ENCODE data around the gene STAT5B. TPM values are rescaled to one million over a fixed set of nuclear protein-coding genes. Genes with fewer than 3 reads are reported as not detected.
A peak's percentile ranks its signal among the peaks of the same experiment; 100 is the strongest.

The STAT5B gene
- total and polyA plus RNA-seq, 4 experiments from 2014 or later: 91.3 to 261 (median 195) TPM

DNA sequence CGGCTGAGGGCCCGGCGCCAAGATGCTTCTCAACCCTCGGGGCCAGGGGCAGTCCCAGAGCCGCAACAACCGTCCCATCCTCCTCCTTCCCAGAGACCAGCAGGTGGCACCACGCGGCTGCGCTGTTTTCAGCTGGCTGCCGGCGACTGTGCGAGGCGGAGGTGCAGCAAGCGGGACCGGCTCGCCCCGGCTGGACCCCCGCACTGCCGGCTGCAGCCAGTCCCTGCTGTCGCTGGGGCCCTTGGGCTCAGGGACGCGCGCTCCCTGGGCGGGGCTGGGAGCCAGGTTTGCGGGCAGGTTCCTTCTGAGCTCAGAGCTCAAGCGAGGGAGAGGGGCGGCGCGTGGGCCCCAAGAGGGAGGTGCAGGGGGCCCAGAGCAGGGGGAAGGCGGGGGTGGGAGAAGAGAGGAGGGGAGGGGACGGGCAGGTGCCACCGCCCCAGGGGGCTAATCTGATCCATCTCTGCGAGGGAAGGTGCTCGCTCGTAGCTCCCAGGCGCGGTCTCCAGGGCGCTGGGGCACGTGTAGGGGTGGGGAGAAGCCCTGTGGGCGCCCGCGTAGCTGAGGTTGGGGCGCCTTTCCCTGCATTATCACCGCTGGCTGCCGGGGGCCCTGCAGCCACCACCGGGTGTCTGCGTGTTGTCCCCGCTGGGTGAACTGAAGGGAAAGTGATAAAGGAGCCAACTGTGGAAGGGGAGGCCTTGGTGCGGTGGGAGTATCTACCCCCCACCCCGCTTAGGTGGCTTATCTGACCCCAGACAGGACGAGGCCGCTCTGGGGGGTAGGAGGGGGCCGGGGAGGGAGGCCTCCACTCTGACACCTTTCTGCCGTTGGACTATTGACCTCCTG lies 36.3 kb upstream of the STAT5B start:
- Mint-ChIP-seq H3K9me3 (peaks cover 0 to 5% (median 0%) of the 10 kb centered on the region in 8 donors), H3K4me3 (peak overlapping the region; percentile 37 to 80 (median 70)), H3K27ac (peak overlapping the region; percentile 75 to 89 (median 86)), H3K27me3 (no peaks in the 10 kb centered on the region), H3K36me3 (peaks cover 16 to 69% of the 10 kb centered on the region in 2 donors), H3K4me1 (peaks cover 40 to 75% (median 53%) of the 10 kb centered on the region in 4 donors)
- POLR2A ChIA-PET (ENCODE audit: partially characterized antibody): interaction anchor here (0.6 to 10.0 kb wide), 17 partner anchors 8 to 296 kb away, joined by 3 to 59 read pairs (median 7); partner anchors contain the start of genes GHDC, STAT3, STAT5A and STAT5B
- H3K9me3 ChIP-seq (ENCODE audit: control insufficient read depth in 1 of 2, low read length in 2 of 2): no peaks in the 10 kb centered on the region
- peaks cover 70% of the 10 kb centered on the region for H3K4me1 ChIP-seq (ENCODE audit: insufficient read depth, low read length)
- peaks cover 48% of the 10 kb centered on the region for H3K36me3 ChIP-seq (ENCODE audit: insufficient read depth, low read length)
- peak; percentile 69 to 80 (median 73) for DNase-seq
- CTCF ChIA-PET (ENCODE audit: partially characterized antibody): interaction anchor here (0.6 to 21.6 kb wide), 28 partner anchors 8 to 998 kb away, joined by 3 to 504 read pairs (median 4); partner anchors contain the start of genes CAVIN1, GHDC, STAT3 and STAT5A
- peak overlapping the region in 1 of 2 donors; percentile 11 for H3K4me3 ChIP-seq (ENCODE audit: low read length in 2 of 2)
- H3K27ac ChIP-seq (ENCODE audit: low read depth, low read length): peak overlapping the region; percentile 46
- no peaks in the 10 kb centered on the region for H3K27me3 ChIP-seq (ENCODE audit: insufficient read depth, low read length)
- intact Hi-C loops (cut with micrococcal nuclease): loop anchor here (1.0 to 5.0 kb wide), 3 partner anchors 10 to 90 kb away; partner anchors contain the start of gene STAT5B

DNA sequence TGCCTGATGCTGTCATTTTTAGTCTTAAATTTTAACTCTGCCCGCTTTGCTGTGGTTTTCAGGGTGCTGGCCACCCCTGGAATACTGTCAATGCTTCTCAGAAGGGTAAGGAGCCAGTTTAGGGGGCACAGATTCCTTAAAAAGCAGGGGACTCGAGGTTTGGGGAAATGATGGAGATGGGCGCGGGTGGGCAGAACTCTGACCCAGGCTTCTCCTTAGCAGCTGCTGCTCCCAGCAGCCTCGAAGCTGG lies 35.8 kb upstream of the STAT5B start:
- no peaks in the 10 kb centered on the region for H3K27me3 ChIP-seq (ENCODE audit: insufficient read depth, low read length)
- Mint-ChIP-seq H3K4me3 (peak overlapping the region; percentile 36 to 80 (median 56)), H3K27me3 (no peaks in the 10 kb centered on the region), H3K36me3 (peaks cover 15 to 69% of the 10 kb centered on the region in 2 donors), H3K4me1 (peaks cover 38 to 69% (median 51%) of the 10 kb centered on the region in 4 donors), H3K27ac (peak overlapping the region in 6 of 7 donors; percentile 82 to 89 (median 87)), H3K9me3 (peaks cover 0 to 5% (median 0%) of the 10 kb centered on the region in 8 donors)
- POLR2A ChIA-PET (ENCODE audit: partially characterized antibody): interaction anchor here (0.7 to 10.0 kb wide), 16 partner anchors 9 to 243 kb away, joined by 3 to 59 read pairs (median 7); partner anchors contain the start of genes GHDC, NAGLU, STAT3 and STAT5A
- peak overlapping the region in 1 of 2 donors; percentile 11 for H3K4me3 ChIP-seq (ENCODE audit: low read length in 2 of 2)
- DNase-seq: no peak
- H3K27ac ChIP-seq (ENCODE audit: low read depth, low read length): peak overlapping the region; percentile 46
- H3K36me3 ChIP-seq (ENCODE audit: insufficient read depth, low read length): peaks cover 49% of the 10 kb centered on the region
- intact Hi-C loops (cut with micrococcal nuclease): loop anchor here (1.0 to 5.0 kb wide), 3 partner anchors 10 to 90 kb away; partner anchors contain the start of gene STAT5B
- peaks cover 70% of the 10 kb centered on the region for H3K4me1 ChIP-seq (ENCODE audit: insufficient read depth, low read length)
- CTCF ChIA-PET (ENCODE audit: partially characterized antibody): interaction anchor here (0.6 to 21.6 kb wide), 21 partner anchors 7 to 998 kb away, joined by 3 to 504 read pairs (median 6); partner anchors contain the start of genes CAVIN1, STAT3 and STAT5A
- H3K9me3 ChIP-seq (ENCODE audit: control insufficient read depth in 1 of 2, low read length in 2 of 2): no peaks in the 10 kb centered on the region

DNA sequence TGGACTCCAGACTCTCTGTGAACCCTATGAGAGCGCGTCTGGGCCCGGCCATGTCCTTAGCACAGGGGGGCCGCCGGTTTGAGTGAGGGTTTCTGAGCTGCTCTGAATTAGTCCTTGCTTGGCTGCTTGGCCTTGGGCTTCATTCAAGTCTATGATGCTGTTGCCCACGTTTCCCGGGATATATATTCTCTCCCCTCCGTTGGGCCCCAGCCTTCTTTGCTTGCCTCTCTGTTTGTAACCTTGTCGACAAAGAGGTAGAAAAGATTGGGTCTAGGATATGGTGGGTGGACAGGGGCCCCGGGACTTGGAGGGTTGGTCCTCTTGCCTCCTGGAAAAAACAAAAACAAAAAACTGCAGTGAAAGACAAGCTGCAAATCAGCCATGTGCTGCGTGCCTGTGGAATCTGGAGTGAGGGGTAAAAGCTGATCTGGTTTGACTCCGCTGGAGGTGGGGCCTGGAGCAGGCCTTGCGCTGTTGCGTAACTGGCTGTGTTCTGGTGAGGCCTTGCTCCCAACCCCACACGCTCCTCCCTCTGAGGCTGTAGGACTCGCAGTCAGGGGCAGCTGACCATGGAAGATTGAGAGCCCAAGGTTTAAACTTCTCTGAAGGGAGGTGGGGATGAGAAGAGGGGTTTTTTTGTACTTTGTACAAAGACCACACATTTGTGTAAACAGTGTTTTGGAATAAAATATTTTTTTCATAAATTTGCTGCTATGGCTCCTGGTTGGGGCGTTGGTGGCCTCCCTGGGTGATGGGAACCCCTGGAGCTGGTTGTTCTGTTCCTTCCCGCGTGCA lies 35.2 kb upstream of the STAT5B start:
- peak overlapping the region; percentile 36 to 80 (median 56) for H3K4me3 Mint-ChIP-seq
- Histone ChIP-seq H3K36me3 (ENCODE audit: insufficient read depth, low read length) (peaks cover 48% of the 10 kb centered on the region), H3K9me3 (ENCODE audit: control insufficient read depth in 1 of 2, low read length in 2 of 2) (no peaks in the 10 kb centered on the region), H3K4me1 (ENCODE audit: insufficient read depth, low read length) (peaks cover 66% of the 10 kb centered on the region), H3K27ac (ENCODE audit: low read depth, low read length) (peak overlapping the region; percentile 4), H3K27me3 (ENCODE audit: insufficient read depth, low read length) (no peaks in the 10 kb centered on the region), H3K4me3 (ENCODE audit: low read length in 2 of 2) (no peak overlapping the region)
- intact Hi-C loops (cut with micrococcal nuclease): loop anchor here (1.0 to 5.0 kb wide), 3 partner anchors 11 to 89 kb away; partner anchors contain the start of gene STAT5B
- peaks cover 0 to 5% (median 0%) of the 10 kb centered on the region in 8 donors for H3K9me3 Mint-ChIP-seq
- ChIA-PET POLR2A (ENCODE audit: partially characterized antibody) (interaction anchor here (0.7 to 10.0 kb wide), 15 partner anchors 8 to 244 kb away, joined by 3 to 59 read pairs (median 7); partner anchors contain the start of genes NAGLU, STAT3, STAT5A and STAT5B), CTCF (ENCODE audit: partially characterized antibody) (interaction anchor here (0.9 to 21.6 kb wide), 16 partner anchors 9 to 216 kb away, joined by 3 to 504 read pairs (median 8); partner anchors contain the start of genes CAVIN1, STAT3 and STAT5A)
- no peaks in the 10 kb centered on the region for H3K27me3 Mint-ChIP-seq
- H3K27ac Mint-ChIP-seq: peak overlapping the region in 6 of 7 donors; percentile 82 to 89 (median 87)
- DNase-seq: no peak
- H3K36me3 Mint-ChIP-seq: peaks cover 13 to 68% of the 10 kb centered on the region in 2 donors
- peaks cover 36 to 64% (median 48%) of the 10 kb centered on the region in 4 donors for H3K4me1 Mint-ChIP-seq

DNA sequence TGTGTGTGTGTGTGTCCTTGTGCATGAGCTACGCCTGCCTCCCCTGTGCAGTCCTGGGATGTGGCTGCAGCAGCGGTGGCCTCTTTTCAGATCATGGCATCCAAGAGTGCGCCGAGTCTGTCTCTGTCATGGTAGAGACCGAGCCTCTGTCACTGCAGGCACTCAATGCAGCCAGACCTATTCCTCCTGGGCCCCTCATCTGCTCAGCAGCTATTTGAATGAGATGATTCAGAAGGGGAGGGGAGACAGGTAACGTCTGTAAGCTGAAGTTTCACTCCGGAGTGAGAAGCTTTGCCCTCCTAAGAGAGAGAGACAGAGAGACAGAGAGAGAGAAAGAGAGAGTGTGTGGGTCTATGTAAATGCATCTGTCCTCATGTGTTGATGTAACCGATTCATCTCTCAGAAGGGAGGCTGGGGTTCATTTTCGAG lies 34.6 kb upstream of the STAT5B start:
- Histone ChIP-seq H3K9me3 (ENCODE audit: control insufficient read depth in 1 of 2, low read length in 2 of 2) (no peaks in the 10 kb centered on the region), H3K27ac (ENCODE audit: low read depth, low read length) (no peak overlapping the region), H3K4me1 (ENCODE audit: insufficient read depth, low read length) (peaks cover 62% of the 10 kb centered on the region), H3K27me3 (ENCODE audit: insufficient read depth, low read length) (no peaks in the 10 kb centered on the region), H3K4me3 (ENCODE audit: low read length in 2 of 2) (no peak overlapping the region), H3K36me3 (ENCODE audit: insufficient read depth, low read length) (peaks cover 53% of the 10 kb centered on the region)
- POLR2A ChIA-PET (ENCODE audit: partially characterized antibody): interaction anchor here (1.1 to 10.0 kb wide), 7 partner anchors 11 to 225 kb away, joined by 3 to 59 read pairs (median 20); partner anchors contain the start of genes NAGLU, STAT3, STAT5A and STAT5B
- peaks cover 38 to 63% (median 49%) of the 10 kb centered on the region in 4 donors for H3K4me1 Mint-ChIP-seq
- peaks cover 19 to 73% of the 10 kb centered on the region in 2 donors for H3K36me3 Mint-ChIP-seq
- peaks cover 0 to 5% (median 0%) of the 10 kb centered on the region in 8 donors for H3K9me3 Mint-ChIP-seq
- intact Hi-C loops (cut with micrococcal nuclease): loop anchor here (5.0 kb wide), 1 partner anchor 34 kb away; the partner anchor contains the start of gene STAT5B
- CTCF ChIA-PET (ENCODE audit: partially characterized antibody): interaction anchor here (0.9 to 21.6 kb wide), 8 partner anchors 12 to 216 kb away, joined by 4 to 504 read pairs (median 15); partner anchors contain the start of genes CAVIN1 and STAT5A
- H3K27me3 Mint-ChIP-seq: no peaks in the 10 kb centered on the region
- peak overlapping the region; percentile 49 to 89 (median 85) for H3K27ac Mint-ChIP-seq
- no peak for DNase-seq
- H3K4me3 Mint-ChIP-seq: peak overlapping the region in 7 of 8 donors; percentile 9 to 80 (median 42)

DNA sequence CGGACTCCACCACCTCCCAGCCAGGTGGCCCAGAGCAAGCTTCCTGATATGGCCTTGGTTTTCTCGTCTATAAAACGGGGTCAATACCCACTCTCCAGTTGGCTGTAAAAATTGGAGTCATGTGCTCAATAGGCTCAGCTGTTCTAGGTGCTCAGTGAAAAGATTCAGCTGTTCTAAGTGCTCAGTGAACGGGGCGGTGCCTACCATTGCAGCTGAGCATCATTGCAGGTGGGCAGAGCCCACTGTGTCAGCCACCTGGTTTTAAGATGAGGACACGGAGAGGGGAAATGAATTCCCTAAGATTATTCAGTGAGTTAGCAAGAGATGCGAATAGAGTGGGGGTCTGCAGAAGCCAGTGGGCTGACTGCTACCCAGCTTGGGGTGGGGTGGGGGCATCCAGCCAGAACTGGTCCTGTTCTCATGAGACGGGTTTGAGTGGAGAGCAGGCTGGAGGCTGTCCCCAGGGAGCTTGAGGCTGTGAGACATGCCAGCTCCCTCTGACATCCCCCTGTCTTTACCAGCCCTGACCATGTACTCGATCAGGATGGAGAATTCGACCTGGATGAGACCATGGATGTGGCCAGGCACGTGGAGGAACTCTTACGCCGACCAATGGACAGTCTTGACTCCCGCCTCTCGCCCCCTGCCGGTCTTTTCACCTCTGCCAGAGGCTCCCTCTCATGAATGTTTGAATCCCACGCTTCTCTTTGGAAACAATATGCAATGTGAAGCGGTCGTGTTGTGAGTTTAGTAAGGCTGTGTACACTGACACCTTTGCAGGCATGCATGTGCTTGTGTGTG lies 34.0 kb upstream of the STAT5B start:
- peak overlapping the region in 3 of 8 donors; percentile 9 to 52 (median 21) for H3K4me3 Mint-ChIP-seq
- H3K4me1 ChIP-seq (ENCODE audit: insufficient read depth, low read length): peaks cover 60% of the 10 kb centered on the region
- H3K36me3 ChIP-seq (ENCODE audit: insufficient read depth, low read length): peaks cover 57% of the 10 kb centered on the region
- CTCF ChIA-PET (ENCODE audit: partially characterized antibody): interaction anchor here (0.6 to 21.6 kb wide), 10 partner anchors 8 to 217 kb away, joined by 3 to 504 read pairs (median 8); partner anchors contain the start of gene STAT5A
- no peaks in the 10 kb centered on the region for H3K27me3 Mint-ChIP-seq
- no peak for DNase-seq
- POLR2A ChIA-PET (ENCODE audit: partially characterized antibody): interaction anchor here (0.5 to 10.0 kb wide), 11 partner anchors 8 to 226 kb away, joined by 3 to 59 read pairs (median 4); partner anchors contain the start of genes NAGLU, STAT3, STAT5A and STAT5B
- H3K27ac Mint-ChIP-seq: peak overlapping the region in 6 of 7 donors; percentile 78 to 91 (median 88)
- H3K36me3 Mint-ChIP-seq: peaks cover 20 to 68% of the 10 kb centered on the region in 2 donors
- intact Hi-C loops (cut with micrococcal nuclease): loop anchor here (5.0 kb wide), 1 partner anchor 33 kb away; the partner anchor contains the start of gene STAT5B
- no peaks in the 10 kb centered on the region for H3K9me3 ChIP-seq (ENCODE audit: control insufficient read depth in 1 of 2, low read length in 2 of 2)
- no peak overlapping the region for H3K27ac ChIP-seq (ENCODE audit: low read depth, low read length)
- H3K4me1 Mint-ChIP-seq: peaks cover 33 to 59% (median 44%) of the 10 kb centered on the region in 4 donors
- H3K4me3 ChIP-seq (ENCODE audit: low read length in 2 of 2): no peak overlapping the region
- no peaks in the 10 kb centered on the region for H3K27me3 ChIP-seq (ENCODE audit: insufficient read depth, low read length)
- peaks cover 0 to 5% (median 0%) of the 10 kb centered on the region in 8 donors for H3K9me3 Mint-ChIP-seq
